ENCODE data around the gene CACNB2.
"Not testable (repeated sequence)": the region's sequence is repeated elsewhere in the genome, so short reads cannot be mapped to it uniquely, and the experiment has no call there.

The CACNB2 gene

DNA sequence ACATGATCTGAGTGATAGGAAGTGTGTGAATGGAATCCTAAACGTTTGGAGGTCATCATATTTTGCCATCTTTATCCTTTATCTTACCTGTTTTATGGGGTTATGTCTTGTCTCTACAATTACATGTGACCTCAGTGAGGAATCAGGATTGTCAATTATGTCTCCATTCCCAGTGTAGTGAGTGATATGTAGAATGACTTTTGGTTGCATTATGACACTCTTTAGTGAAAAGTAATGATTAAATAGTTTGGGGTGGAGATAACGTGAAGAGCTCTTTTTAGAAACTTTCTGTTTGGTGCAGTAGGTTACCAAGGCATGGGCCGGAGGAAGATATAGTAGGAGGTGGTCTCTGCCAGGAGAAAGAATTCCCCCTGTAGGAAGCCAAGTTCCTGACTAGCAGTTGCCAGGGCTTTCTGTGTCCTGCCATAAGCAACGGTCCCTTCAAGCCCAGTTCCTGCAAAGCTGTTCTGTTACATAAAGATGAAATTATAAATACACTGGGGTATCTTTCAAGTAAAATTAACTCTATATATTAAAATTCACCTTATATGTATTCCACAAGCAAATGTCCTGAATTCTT lies 282.9 kb downstream of the CACNB2 start:
- no peak for TF ChIP-seq JUND (IDR thresholded peaks at IDR 0.05; ENCODE audit: low read depth)
- DNase-seq (ENCODE audit: low read depth in 1 of 2, low spot score in 1 of 2): no peak
- in situ Hi-C loops (cut with HindIII; ENCODE audit: low pct_unique_long_range_greater_than_20kb, low sequenced_read_pairs): no loop called here

DNA sequence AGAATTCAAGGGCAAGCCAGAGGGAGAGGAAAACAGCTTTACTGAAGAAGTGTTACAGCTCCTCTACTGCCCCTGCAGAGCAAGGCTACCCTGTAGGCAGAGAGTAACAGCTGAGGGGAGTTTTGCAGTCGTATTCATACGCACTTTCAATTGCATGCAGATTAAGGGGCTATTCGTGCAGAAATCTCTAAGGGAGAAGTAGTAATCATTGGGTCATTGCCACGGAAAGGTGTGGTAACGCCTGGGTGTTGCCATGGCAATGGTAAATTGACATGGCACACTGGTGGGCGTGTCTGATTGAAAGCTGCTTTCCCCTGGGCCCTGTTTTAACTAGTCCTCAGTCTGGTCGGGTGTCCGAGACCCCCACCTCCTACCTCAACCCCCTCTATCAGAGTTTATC lies 284.0 kb downstream of the CACNB2 start:
- in situ Hi-C loops (cut with HindIII; ENCODE audit: low pct_unique_long_range_greater_than_20kb, low sequenced_read_pairs): no loop called here
- no peak for TF ChIP-seq JUND (IDR thresholded peaks at IDR 0.05; ENCODE audit: low read depth)
- no peak for DNase-seq (ENCODE audit: low read depth in 1 of 2, low spot score in 1 of 2)

DNA sequence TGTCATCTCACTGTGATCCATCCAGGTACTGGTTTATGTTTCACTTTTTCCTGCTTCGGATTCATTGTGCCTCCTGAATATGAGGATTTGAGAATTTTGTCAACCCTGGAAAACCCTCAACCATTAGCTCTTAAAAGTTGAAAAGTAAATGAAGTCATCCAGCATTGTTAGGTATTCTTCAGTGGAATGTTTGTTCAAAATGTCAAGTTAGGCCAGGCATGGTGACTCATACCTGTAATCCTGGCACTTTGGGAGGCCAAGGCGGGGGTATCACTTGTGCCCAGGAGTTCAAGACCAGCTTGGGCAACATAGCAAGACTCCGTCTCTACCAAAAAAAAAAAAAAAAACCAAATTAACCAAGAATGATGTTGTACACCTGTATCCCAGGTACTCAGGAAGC lies 289.1 kb downstream of the CACNB2 start:
- no peak for TF ChIP-seq JUND (IDR thresholded peaks at IDR 0.05; ENCODE audit: low read depth)
- in situ Hi-C loops (cut with HindIII; ENCODE audit: low pct_unique_long_range_greater_than_20kb, low sequenced_read_pairs): no loop called here
- no peak for DNase-seq (ENCODE audit: low read depth in 1 of 2, low spot score in 1 of 2)

DNA sequence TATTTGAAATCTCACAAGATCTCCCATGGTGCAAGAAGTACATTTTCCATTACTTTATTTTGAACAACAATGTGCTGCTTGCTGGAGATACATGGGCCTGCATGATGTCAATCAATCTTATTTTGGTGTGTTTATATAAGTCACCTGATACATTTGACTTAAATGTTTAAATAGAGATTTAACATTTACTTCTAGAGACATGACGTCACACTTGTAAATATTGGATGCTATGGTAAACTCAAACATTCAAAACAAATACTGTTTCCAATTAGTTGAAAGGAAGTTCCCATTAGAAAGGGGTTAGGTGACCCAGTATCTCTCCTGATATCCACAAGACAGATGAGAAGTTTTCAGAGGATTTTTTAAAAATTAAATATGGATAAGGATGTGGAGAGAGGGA lies 296.7 kb downstream of the CACNB2 start:
- no peak for TF ChIP-seq JUND (IDR thresholded peaks at IDR 0.05; ENCODE audit: low read depth)
- in situ Hi-C loops (cut with HindIII; ENCODE audit: low pct_unique_long_range_greater_than_20kb, low sequenced_read_pairs): no loop called here

DNA sequence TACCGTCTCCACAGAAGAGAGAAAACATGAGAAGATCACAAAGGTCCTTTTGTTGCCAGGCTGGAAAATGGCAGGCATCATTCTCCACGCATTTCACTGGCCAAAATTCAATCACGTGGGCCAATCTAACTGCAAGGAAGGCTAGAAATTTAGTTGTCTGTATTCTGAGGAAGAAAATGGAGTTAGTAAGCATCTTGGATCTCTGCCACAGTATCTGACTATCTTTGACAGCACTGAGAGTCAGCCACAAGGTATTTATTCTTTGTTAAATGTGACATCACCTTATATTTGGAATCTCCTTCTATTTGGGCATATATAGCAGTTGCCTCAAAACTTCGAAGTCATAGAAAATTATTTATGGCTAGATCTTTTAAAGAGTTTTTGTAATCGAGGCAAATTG lies 297.3 kb downstream of the CACNB2 start:
- in situ Hi-C loops (cut with HindIII; ENCODE audit: low pct_unique_long_range_greater_than_20kb, low sequenced_read_pairs): no loop called here
- TF ChIP-seq JUND (IDR thresholded peaks at IDR 0.05; ENCODE audit: low read depth): no peak
- peak in 1 of 2 experiments; percentile 5 for DNase-seq (ENCODE audit: low read depth in 1 of 2, low spot score in 1 of 2)

More for the DNA sequence above, 296.7 kb downstream of the CACNB2 start:
- peak in 1 of 2 experiments; percentile 8 for DNase-seq (ENCODE audit: low read depth in 1 of 2, low spot score in 1 of 2)

DNA sequence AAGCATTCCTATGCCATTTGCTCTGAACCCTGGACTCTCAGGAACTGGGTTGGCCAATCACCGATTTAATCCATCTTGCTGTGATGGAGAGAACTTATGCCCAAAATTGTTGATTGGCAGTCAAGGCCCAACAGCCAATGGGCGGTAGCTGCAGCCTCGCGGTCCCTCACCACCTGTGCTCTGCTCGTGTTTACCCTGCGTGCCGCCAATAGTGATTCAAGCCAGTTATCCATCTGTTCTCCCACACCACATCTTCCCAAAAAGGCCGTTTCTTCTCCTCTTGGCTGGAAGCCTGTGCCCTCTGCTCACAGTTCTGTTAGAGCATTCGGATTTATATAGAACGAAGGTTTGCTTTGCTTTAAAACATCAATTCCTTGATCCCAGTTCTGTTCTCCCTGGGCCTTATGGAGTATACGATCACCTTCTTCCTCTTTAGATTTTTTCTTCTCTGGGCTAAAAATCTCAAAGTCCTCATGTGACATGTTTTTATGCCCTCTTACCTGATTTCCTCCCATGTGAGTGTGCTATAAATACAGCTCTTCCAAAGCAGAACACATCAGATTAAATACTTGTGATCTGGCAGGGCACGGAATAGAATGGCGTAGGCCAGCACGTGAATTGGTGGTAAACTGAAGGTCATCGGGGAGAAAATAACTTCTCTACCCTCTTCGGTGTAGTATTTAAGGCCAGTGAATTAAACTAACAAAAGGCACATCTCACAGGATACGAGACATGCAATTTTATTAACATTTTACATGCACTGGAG lies 298.3 kb downstream of the CACNB2 start:
- in situ Hi-C loops (cut with HindIII; ENCODE audit: low pct_unique_long_range_greater_than_20kb, low sequenced_read_pairs): no loop called here
- TF ChIP-seq JUND (IDR thresholded peaks at IDR 0.05; ENCODE audit: low read depth): no peak
- DNase-seq (ENCODE audit: low read depth in 1 of 2, low spot score in 1 of 2): no peak

DNA sequence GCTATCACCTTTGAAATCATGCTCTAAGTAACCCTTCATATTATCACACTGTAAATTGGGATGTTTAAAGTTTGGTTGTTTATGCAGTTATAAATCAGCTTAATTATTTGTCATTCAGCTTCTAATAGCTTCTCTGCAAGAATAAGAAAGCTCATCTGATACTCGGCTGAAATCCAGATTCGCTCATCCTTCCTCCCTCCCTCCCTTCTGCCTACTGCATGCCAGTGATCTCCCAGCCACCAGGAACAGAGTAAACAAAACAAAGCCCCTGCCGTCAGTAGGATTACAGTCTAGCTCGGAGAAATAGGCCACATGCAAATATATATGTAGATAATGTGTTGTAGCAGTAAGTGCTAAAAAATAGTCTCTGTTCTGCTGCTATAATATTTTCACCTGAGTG lies 299.4 kb downstream of the CACNB2 start:
- in situ Hi-C loops (cut with HindIII; ENCODE audit: low pct_unique_long_range_greater_than_20kb, low sequenced_read_pairs): no loop called here

DNA sequence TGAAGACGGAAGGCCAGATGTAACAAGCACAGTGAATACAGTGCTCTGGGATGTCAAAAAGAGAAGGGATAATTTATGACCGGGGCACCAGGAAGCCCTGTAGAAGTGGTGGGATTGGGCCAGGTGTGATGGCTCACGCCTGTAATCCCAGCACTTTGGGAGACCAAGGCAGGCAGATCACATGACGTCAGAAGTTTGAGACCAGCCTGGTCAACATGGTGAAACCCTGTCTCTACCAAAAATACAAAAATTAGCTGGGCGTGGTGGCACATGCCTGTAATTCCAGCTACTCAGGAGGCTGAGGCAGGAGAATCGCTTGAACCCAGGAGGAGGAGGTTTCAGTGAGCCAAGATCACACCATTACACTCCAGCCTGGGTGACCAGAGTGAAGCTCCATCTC lies 305.4 kb downstream of the CACNB2 start:
- in situ Hi-C loops (cut with HindIII; ENCODE audit: low pct_unique_long_range_greater_than_20kb, low sequenced_read_pairs); DNase-seq (ENCODE audit: low read depth in 1 of 2, low spot score in 1 of 2): not testable (repeated sequence)

More for the DNA sequence above, 299.4 kb downstream of the CACNB2 start:
- no peak for TF ChIP-seq JUND (IDR thresholded peaks at IDR 0.05; ENCODE audit: low read depth)
- DNase-seq (ENCODE audit: low read depth in 1 of 2, low spot score in 1 of 2): no peak

DNA sequence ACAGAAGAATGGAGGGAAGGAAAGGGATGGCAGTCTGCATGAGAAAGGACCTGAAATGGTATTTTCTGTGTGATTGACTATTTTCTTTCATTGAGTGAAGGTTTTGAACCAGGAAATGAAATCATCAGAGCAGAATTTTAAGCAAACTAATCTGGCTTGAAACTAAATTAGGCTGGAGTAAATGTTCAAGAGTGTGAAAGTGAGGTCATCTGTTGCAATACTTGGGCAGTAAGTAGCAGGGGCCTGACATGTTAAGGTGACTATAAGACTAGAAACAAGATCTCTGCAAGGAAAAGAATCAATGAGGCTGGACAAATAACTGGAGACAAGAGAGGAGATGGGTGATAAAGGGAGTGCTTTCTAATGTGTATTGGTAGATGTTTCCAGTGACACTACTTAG lies 306.0 kb downstream of the CACNB2 start:
- in situ Hi-C loops (cut with HindIII; ENCODE audit: low pct_unique_long_range_greater_than_20kb, low sequenced_read_pairs): no loop called here
- no peak for DNase-seq (ENCODE audit: low read depth in 1 of 2, low spot score in 1 of 2)
- no peak for TF ChIP-seq JUND (IDR thresholded peaks at IDR 0.05; ENCODE audit: low read depth)

DNA sequence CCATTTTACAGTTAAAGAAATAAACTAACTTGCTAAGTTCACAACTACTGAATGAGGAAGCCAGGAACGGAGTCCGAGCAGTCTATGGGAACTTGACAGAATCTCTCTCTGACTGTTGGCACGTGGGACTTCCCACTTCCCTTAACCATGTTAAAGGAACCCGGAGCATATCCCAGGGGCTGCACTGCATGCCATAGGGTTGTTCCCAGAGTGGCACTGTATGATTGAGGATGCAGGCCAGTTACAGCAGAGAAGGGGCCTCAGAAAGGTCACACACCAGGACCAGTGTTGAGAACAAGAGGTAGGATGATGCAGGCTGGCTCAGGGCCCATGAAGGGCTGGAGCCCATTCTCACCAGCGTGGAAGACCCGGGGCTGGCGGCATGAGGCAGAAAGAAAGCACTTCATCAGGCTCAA lies 309.4 kb downstream of the CACNB2 start:
- no peak for DNase-seq (ENCODE audit: low read depth in 1 of 2, low spot score in 1 of 2)
- in situ Hi-C loops (cut with HindIII; ENCODE audit: low pct_unique_long_range_greater_than_20kb, low sequenced_read_pairs): no loop called here
- TF ChIP-seq JUND (IDR thresholded peaks at IDR 0.05; ENCODE audit: low read depth): no peak

DNA sequence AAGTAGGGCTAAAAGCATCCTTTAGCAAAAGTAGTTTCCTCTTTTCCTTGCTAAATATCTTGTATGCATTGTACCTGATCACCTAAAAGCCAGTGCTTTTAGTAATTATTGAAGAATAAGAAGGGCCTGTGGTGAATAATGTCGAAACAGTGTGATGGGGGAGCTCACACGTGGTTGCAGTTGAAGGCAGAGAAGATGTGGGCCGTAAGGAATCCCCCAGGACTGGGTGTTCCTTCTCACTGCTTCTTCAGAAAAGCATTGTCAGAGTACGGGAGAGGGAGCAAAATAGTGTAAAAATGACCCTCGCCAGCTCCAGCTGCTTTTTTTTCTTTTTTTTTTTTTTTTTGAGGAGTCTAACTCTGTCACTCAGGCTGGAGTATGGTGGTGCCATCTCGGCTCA lies 310.1 kb downstream of the CACNB2 start:
- no peak for TF ChIP-seq JUND (IDR thresholded peaks at IDR 0.05; ENCODE audit: low read depth)
- no peak for DNase-seq (ENCODE audit: low read depth in 1 of 2, low spot score in 1 of 2)
- in situ Hi-C loops (cut with HindIII; ENCODE audit: low pct_unique_long_range_greater_than_20kb, low sequenced_read_pairs): no loop called here

DNA sequence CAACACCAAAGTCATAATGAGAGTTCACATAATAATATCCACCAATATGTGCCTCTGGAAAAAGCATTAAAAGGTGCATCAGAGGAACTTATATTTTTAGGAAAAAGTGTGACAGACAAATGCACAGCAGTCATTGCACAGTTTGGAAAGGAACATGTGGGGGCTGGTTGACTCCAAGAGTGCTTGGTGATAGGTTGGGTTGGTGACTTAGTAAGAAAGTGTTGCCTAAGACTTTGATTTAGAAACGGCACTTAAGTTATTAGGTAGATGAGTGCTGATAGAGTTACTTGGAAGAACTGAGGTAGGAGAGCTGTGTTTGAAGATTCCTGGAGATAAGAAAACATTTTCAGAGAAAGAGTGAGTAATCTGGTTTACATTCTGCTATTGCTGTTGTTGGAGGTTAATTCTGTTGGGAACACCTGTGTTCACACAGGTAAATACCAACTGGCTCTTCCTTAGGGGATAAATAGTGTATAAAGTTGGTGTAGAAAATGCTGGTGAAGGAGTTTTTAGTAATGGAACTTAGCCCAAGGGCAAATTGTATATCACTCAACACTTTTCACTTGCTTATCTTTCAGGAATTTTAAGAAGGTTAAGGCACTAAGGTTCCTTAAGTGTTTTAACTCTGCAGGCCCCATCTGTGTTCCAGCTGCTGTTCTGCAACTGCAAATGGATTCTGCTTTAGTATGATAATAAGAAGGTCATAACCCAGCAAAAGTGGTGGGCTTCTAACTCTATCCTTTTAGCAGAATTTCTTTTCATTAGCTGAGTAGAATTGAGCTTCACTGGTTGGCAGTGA lies 315.1 kb downstream of the CACNB2 start:
- no peak for DNase-seq (ENCODE audit: low read depth in 1 of 2, low spot score in 1 of 2)

DNA sequence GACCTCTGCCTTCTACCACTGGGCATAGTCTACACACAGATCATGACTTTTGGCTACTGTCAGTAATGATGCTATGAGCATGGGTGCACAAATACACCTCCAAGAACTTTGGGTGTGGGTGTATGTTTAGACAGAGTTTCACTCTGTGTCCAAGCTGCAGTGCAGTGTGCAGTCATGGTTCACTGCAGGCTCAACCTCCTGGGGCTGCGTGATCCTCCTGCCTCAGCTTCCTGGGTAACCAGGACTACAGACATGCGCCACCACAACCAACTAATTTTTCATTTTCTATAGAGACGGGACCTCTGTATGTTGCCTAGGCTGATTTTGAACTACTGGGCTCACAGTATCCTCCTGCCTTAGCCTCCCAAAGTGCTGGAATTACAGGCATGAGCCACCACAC lies 316.8 kb downstream of the CACNB2 start:
- in situ Hi-C loops (cut with HindIII; ENCODE audit: low pct_unique_long_range_greater_than_20kb, low sequenced_read_pairs): no loop called here
- DNase-seq (ENCODE audit: low read depth in 1 of 2, low spot score in 1 of 2): no peak
- TF ChIP-seq JUND (IDR thresholded peaks at IDR 0.05; ENCODE audit: low read depth): no peak

More for the DNA sequence above, 315.1 kb downstream of the CACNB2 start:
- in situ Hi-C loops (cut with HindIII; ENCODE audit: low pct_unique_long_range_greater_than_20kb, low sequenced_read_pairs): no loop called here
- TF ChIP-seq JUND (IDR thresholded peaks at IDR 0.05; ENCODE audit: low read depth): no peak

Data from T47D (cell line).